Embryonic facial prominence (tissue), 1 donor: ENCODE data around the gene USF3.

Source experiments
- DNase-seq: peaks from one replicate; pipeline ENCODE4 v3.0.0-alpha.2; 2016; ENCODE audit errors: extremely low spot score

Gene USF3

GRCh38 chr3:113607219-113607596, 89.2 kb downstream of the USF3 start:
- no peak for DNase-seq

- no peak for DNase-seq
Observed at GRCh38 chr3:113606539-113607218, 89.8 kb downstream of the USF3 start.

GRCh38 chr3:113602836-113603235, 93.6 kb downstream of the USF3 start:
- DNase-seq = no peak

DNA sequence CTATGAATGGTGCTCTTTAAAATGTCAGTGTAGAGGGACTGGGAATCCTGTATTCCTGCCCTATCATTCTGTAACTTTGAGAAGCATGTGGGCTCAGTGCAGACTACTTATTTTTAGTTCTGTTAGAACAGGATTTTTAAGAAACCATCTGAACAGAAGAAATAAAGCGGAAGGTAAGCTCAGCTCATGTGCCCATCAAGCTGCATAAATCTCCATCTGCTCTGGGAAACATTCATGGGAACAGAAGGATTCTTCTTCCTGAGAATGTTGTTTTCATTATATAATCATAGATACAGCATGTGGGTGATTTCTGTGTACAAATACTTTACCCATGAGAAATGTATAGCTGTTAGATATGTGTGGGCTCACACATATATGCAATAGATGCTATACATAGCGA, 94.2 kb downstream of the USF3 start:
- DNase-seq = no peak

GRCh38 chr3:113601240-113601639, 95.2 kb downstream of the USF3 start:
- no peak for DNase-seq

DNA sequence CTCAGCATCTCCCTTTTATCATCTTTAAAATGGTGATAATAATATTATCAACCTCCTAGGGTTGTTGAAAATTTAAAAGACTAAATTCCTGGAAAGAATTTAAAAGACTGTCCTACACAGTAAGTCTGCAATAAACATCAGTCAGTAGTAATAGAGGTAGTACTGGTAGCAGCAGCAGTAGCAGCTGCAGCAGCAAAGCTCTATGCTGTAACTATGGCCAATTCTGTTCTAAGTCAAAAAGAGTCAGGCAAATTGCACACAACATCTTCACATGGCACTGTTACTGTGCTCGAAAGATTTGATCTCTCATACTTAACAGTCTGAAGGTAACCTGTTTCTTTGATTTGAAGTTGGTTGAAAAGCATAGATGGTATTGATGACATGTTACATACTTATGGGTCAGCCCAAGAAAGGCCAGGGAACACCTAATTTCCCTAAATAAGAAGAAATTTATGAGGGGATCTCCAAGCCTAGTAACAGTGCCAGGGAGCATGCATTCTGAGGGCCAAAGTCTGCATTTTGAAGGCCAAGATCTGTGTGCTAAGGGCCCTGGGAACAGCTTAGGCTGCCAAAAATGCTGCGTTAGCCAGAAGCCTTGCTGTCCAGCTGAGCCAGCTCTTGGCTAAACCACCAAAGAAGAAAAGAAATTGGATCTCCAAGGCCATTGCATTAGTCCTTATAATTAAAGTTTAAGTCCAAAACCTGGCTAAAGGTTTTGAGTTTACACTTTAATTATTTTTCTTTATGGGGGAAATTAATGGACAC, 95.8 kb downstream of the USF3 start:
- no peak for DNase-seq
